HG03442 (cell line): ENCODE measurements around the gene TYSND1.
"Not testable (repeated sequence)": the region's sequence is repeated elsewhere in the genome, so short reads cannot be mapped to it uniquely, and the experiment has no call there.

Experiments used
- ATAC-seq: cut with Tn5 transposase; IDR thresholded peaks from one replicate; pipeline ENCODE4 v1.9.1; 2021; ENCODE audit warnings: mild to moderate bottlenecking, moderate library complexity; ENCODE audit not compliant: unreplicated experiment

Gene TYSND1

GRCh38 chr10:70146489-70147258 is at the start of gene TYSND1:
Gene TYSND1 (minus strand): TSS chr10:70146700. CDS start chr10:70146586, 114 bp downstream.
- peak; percentile 93 for ATAC-seq

GRCh38 chr10:70193391-70193844 is 46.9 kb upstream of the TYSND1 start:
- no peak for ATAC-seq

GRCh38 chr10:70192326-70192968 is 45.9 kb upstream of the TYSND1 start:
- ATAC-seq = no peak

GRCh38 chr10:70191972-70192305 is 45.4 kb upstream of the TYSND1 start:
- ATAC-seq = no peak

GRCh38 chr10:70191161-70191971 is 44.9 kb upstream of the TYSND1 start:
- ATAC-seq = no peak

- no peak for ATAC-seq
These were observed 44.1 kb upstream of the TYSND1 start for GRCh38 chr10:70190581-70190980.

GRCh38 chr10:70190102-70190501 is 43.6 kb upstream of the TYSND1 start:
- ATAC-seq = no peak

GRCh38 chr10:70188768-70189167 is 42.3 kb upstream of the TYSND1 start:
- no peak for ATAC-seq

- no peak for ATAC-seq
These were observed 40.1 kb upstream of the TYSND1 start for GRCh38 chr10:70186571-70186970.

GRCh38 chr10:70186090-70186489 is 39.6 kb upstream of the TYSND1 start:
- ATAC-seq = no peak

GRCh38 chr10:70183304-70183703 is 36.8 kb upstream of the TYSND1 start:
- ATAC-seq = no peak

- ATAC-seq = not testable (repeated sequence)
These were observed 32.7 kb upstream of the TYSND1 start for GRCh38 chr10:70179209-70179608.

GRCh38 chr10:70178139-70178725 is 31.7 kb upstream of the TYSND1 start:
- ATAC-seq = no peak

- ATAC-seq = no peak
These were observed 29.9 kb upstream of the TYSND1 start for GRCh38 chr10:70176441-70176840.

- ATAC-seq = no peak
These were observed 29.0 kb upstream of the TYSND1 start for GRCh38 chr10:70175516-70175915.

- no peak for ATAC-seq
These were observed 27.7 kb upstream of the TYSND1 start for GRCh38 chr10:70174058-70174741.

- ATAC-seq = peak; percentile 12
These were observed 23.3 kb upstream of the TYSND1 start for GRCh38 chr10:70169649-70170364.

- ATAC-seq = no peak
These were observed 22.5 kb upstream of the TYSND1 start for GRCh38 chr10:70169011-70169410.

GRCh38 chr10:70167246-70167645 is 20.7 kb upstream of the TYSND1 start:
- no peak for ATAC-seq

GRCh38 chr10:70166394-70166793 is 19.9 kb upstream of the TYSND1 start:
- no peak for ATAC-seq
